Measurements from ENCODE around the gene C1orf232.

Gene C1orf232

GRCh38 chr1:26124418-26125331 is 44.1 kb downstream of the C1orf232 start:
- no peak for DNase-seq (ENCODE audit: low read depth)

GRCh38 chr1:26122988-26123973 is 45.5 kb downstream of the C1orf232 start:
- DNase-seq (ENCODE audit: low read depth): no peak

- no peak for DNase-seq (ENCODE audit: low read depth)
Observed at GRCh38 chr1:26121854-26122773, 46.6 kb downstream of the C1orf232 start.

- no peak for DNase-seq (ENCODE audit: low read depth)
Observed at GRCh38 chr1:26119892-26120608, 48.7 kb downstream of the C1orf232 start.

GRCh38 chr1:26114165-26114927 is 54.4 kb downstream of the C1orf232 start:
- no peak for DNase-seq (ENCODE audit: low read depth)
